Right atrium auricular region (tissue), 2 donors: Measurements from ENCODE around the gene MIGA2. TPM values are rescaled to one million over a fixed set of nuclear protein-coding genes. Genes with fewer than 3 reads are reported as not detected.

Source experiments
- DNase-seq: peaks from one replicate; pipeline ENCODE4 v3.0.0-alpha.2; 2019; ENCODE audit warnings: low spot score
- H3K27ac ChIP-seq, 2 donors: fragments of 200-600 bp; sonication (generic); 1 replicate in 1 of 2; 2 replicates in 1 of 2; pipeline ENCODE4 v1.5.1; 2016 to 2019
- H3K27me3 ChIP-seq, 2 donors: fragments of 200-600 bp; sonication (generic); one replicate each; pipeline versions ENCODE4 v1.5.1 to v1.6.0; 2017 to 2019
- H3K36me3 ChIP-seq: fragments of 200-600 bp; sonication (generic); one replicate; pipeline ENCODE4 v1.5.1; 2016
- H3K4me1 ChIP-seq, 2 donors: fragments of 200-600 bp; sonication (generic); one replicate each; pipeline versions ENCODE4 v1.5.1 to v1.6.0; 2017 to 2019
- H3K4me3 ChIP-seq, 2 donors: fragments of 200-600 bp; sonication (generic); 1 replicate in 1 of 2; 2 replicates in 1 of 2; pipeline ENCODE4 v1.5.1; 2017 to 2019; ENCODE audit warnings: mild to moderate bottlenecking in 1 of 2, moderate library complexity in 1 of 2
- H3K9me3 ChIP-seq, 2 donors: fragments of 200-600 bp; sonication (generic); one replicate each; pipeline ENCODE4 v1.5.1; 2019
- CTCF ChIP-seq, 2 donors: fragments of 200-600 bp; sonication (generic); IDR thresholded peaks; one replicate each; pipeline ENCODE4 v1.5.1; 2019; ENCODE audit warnings: antibody characterized with exemption in 2 of 2
- total RNA-seq, 2 donors: library from RNA; depleted of rRNA; stranded (reverse); fragments of >200 nt; gene quantifications; one replicate each; pipeline ENCODE4 v1.1.0, GENCODE V29; 2016

The MIGA2 gene
- total RNA-seq, 2 donors from 2014 or later: 34.2 to 40.2 TPM

GRCh38 chr9:129036923-129037766 lies 719 bp downstream of the MIGA2 start:
- TF ChIP-seq CTCF (IDR thresholded peaks at IDR 0.05): no peak
- Histone ChIP-seq H3K9me3 (no peaks in the 10 kb centered on the region), H3K4me3 (peak overlapping the region; percentile 99 to 100), H3K27ac (peak overlapping the region; percentile 87 to 92), H3K4me1 (peaks cover 0 to 38% of the 10 kb centered on the region in 2 donors), H3K36me3 (peaks cover 16% of the 10 kb centered on the region), H3K27me3 (no peaks in the 10 kb centered on the region)
- DNase-seq: no peak

- H3K4me1 ChIP-seq: peaks cover 0 to 38% of the 10 kb centered on the region in 2 donors
- H3K4me3 ChIP-seq: peak overlapping the region; percentile 99 to 100
- H3K27me3 ChIP-seq: no peaks in the 10 kb centered on the region
- peak overlapping the region; percentile 87 to 92 for H3K27ac ChIP-seq
- peak; percentile 69 for DNase-seq
- H3K9me3 ChIP-seq: no peaks in the 10 kb centered on the region
- TF ChIP-seq CTCF (IDR thresholded peaks at IDR 0.05): no peak
- peaks cover 22% of the 10 kb centered on the region for H3K36me3 ChIP-seq
These were observed 1.3 kb downstream of the MIGA2 start for GRCh38 chr9:129037767-129038098.

- Histone ChIP-seq H3K9me3 (no peaks in the 10 kb centered on the region), H3K27me3 (no peaks in the 10 kb centered on the region), H3K4me1 (peaks cover 0 to 38% of the 10 kb centered on the region in 2 donors), H3K4me3 (peak overlapping the region in 1 of 2 donors; percentile 99), H3K27ac (peak overlapping the region; percentile 87 to 92), H3K36me3 (peaks cover 27% of the 10 kb centered on the region)
- DNase-seq: no peak
- TF ChIP-seq CTCF (IDR thresholded peaks at IDR 0.05): no peak
These were observed 1.9 kb downstream of the MIGA2 start for GRCh38 chr9:129038109-129038852.

- TF ChIP-seq CTCF (IDR thresholded peaks at IDR 0.05): no peak
- Histone ChIP-seq H3K27ac (no peak overlapping the region), H3K4me3 (no peak overlapping the region), H3K36me3 (peaks cover 42% of the 10 kb centered on the region), H3K4me1 (peaks cover 0 to 38% of the 10 kb centered on the region in 2 donors), H3K27me3 (no peaks in the 10 kb centered on the region), H3K9me3 (no peaks in the 10 kb centered on the region)
- no peak for DNase-seq
These were observed 3.8 kb downstream of the MIGA2 start for GRCh38 chr9:129040113-129040643.

GRCh38 chr9:129042016-129042415 lies 5.6 kb downstream of the MIGA2 start:
- Histone ChIP-seq H3K9me3 (no peaks in the 10 kb centered on the region), H3K4me3 (no peak overlapping the region), H3K4me1 (peaks cover 0 to 30% of the 10 kb centered on the region in 2 donors), H3K36me3 (peaks cover 53% of the 10 kb centered on the region), H3K27me3 (no peaks in the 10 kb centered on the region), H3K27ac (no peak overlapping the region)
- DNase-seq: no peak
- TF ChIP-seq CTCF (IDR thresholded peaks at IDR 0.05): no peak
